HUDEP-2 (cell line): ENCODE measurements around the gene CDK17.

ENCODE experiments used
- DNase-seq, 76 experiments: peaks; one replicate each; lab custom pipeline; 2025; ENCODE audit not compliant: unreplicated experiment in 76 of 76; lab: John Stamatoyannopoulos, UW

Gene CDK17

GRCh38 chr12:96244826-96245225, 155.4 kb downstream of the CDK17 start:
- DNase-seq, result no peak

GRCh38 chr12:96242597-96242996, 157.6 kb downstream of the CDK17 start:
- DNase-seq, result no peak

GRCh38 chr12:96241846-96242256, 158.4 kb downstream of the CDK17 start:
- no peak for DNase-seq

- no peak for DNase-seq
These were observed 158.8 kb downstream of the CDK17 start for GRCh38 chr12:96241431-96241830.

- no peak for DNase-seq
These were observed 159.6 kb downstream of the CDK17 start for GRCh38 chr12:96240656-96241055.

- DNase-seq, result no peak
These were observed 160.3 kb downstream of the CDK17 start for GRCh38 chr12:96239711-96240635.

GRCh38 chr12:96238336-96239047, 161.7 kb downstream of the CDK17 start:
- DNase-seq, result no peak

GRCh38 chr12:96237465-96238077, 162.7 kb downstream of the CDK17 start:
- DNase-seq, result peak in 1 of 76 experiments; percentile 2

- DNase-seq, result no peak
These were observed 163.2 kb downstream of the CDK17 start for GRCh38 chr12:96237035-96237434.

GRCh38 chr12:96236221-96236822, 163.9 kb downstream of the CDK17 start:
- no peak for DNase-seq

GRCh38 chr12:96235484-96235826, 164.8 kb downstream of the CDK17 start:
- no peak for DNase-seq

- no peak for DNase-seq
These were observed 165.4 kb downstream of the CDK17 start for GRCh38 chr12:96234591-96235483.

- no peak for DNase-seq
These were observed 166.2 kb downstream of the CDK17 start for GRCh38 chr12:96233939-96234461.

GRCh38 chr12:96233168-96233567, 167.1 kb downstream of the CDK17 start:
- DNase-seq, result no peak

- DNase-seq, result no peak
These were observed 169.6 kb downstream of the CDK17 start for GRCh38 chr12:96230646-96231045.

- DNase-seq, result no peak
These were observed 171.5 kb downstream of the CDK17 start for GRCh38 chr12:96228566-96229248.
